ENCODE measurements around the gene DDIT3. TPM values are rescaled to one million over a fixed set of nuclear protein-coding genes. Genes with fewer than 3 reads are reported as not detected.
"Not testable (repeated sequence)": the region's sequence is repeated elsewhere in the genome, so short reads cannot be mapped to it uniquely, and the experiment has no call there.

DDIT3 gene
- total RNA-seq (2014; rRNA removed; shearing (Covaris generic)): 26.9 and 39.0 TPM in 2 replicates

GRCh38 chr12:57520053-57520818 lies at the start of gene DDIT3:
Gene DDIT3 (minus strand): TSS chr12:57520514. CDS start chr12:57517406, 3,108 bp downstream.
- DNase-seq (ENCODE audit: low spot score): peak; percentile 98

GRCh38 chr12:57569858-57570257 lies 49.5 kb upstream of the DDIT3 start:
- no peak for DNase-seq (ENCODE audit: low spot score)

DNA sequence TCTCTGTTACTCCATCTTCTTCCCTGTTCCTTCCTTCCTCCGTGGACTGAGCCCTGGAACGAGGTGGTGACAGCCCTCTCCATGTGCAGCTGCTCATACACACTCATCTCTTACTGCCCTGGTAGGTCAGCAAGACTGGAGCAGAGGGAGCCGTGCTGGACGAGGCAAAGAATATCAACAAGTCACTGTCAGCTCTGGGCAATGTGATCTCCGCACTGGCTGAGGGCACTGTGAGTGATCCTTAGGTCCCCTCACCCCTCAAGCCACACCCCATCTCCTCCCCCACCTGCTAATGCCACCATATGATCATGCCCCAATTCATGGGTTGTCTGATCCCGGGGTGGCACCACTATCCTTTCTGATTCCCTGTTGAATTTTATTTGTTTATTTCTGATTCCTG lies 48.5 kb upstream of the DDIT3 start:
- DNase-seq (ENCODE audit: low spot score): no peak

DNA sequence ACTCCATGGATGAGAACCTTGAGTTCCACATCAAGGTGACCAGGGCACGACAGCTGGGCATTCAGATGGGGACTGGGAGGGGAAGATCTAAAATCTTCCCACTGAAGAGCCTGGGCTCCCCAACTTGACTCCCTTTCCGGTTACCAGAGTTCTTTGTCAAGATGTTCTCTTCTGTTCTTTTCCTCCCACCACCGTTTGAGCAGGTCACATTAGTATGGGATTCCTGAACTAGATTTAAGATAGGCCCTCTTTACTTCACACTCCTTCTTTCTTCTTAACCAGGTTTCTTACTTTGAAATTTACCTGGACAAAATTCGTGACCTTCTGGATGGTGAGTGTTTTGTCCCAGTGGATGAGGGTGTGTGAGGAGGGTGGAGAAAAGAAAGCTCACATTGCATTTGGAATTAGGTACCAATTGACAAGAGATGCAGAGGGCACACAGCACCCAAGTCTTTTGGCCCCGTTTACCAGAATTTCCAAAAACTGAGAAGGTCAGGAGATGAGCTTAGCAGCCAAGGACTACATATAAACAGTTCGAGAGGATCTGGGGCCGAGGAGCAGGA lies 43.9 kb upstream of the DDIT3 start:
- DNase-seq (ENCODE audit: low spot score): no peak

- DNase-seq (ENCODE audit: low spot score): no peak
Observed at GRCh38 chr12:57563358-57563757, 43.0 kb upstream of the DDIT3 start.

DNA sequence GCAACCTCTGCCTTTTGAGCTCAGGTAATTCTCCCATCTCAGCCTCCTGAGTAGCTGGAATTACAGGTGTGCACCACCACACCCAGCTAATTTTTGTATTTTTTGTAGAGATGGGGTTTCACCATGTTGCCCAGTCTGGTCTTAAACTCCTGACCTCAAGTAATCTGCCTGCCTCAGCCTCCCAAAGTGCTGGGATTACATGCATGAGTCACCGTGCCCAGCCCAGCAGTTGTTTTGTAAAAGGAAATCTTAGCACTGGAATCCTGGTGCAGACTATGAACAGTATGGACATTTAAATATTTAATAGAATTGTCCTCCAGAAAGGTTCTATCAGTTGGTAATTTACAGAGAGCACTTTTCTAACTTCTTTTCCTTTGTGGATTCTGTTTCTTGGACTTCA lies 40.8 kb upstream of the DDIT3 start:
- not testable (repeated sequence) for DNase-seq (ENCODE audit: low spot score)

- DNase-seq (ENCODE audit: low spot score): no peak
Observed at GRCh38 chr12:57560516-57560915, 40.2 kb upstream of the DDIT3 start.

DNA sequence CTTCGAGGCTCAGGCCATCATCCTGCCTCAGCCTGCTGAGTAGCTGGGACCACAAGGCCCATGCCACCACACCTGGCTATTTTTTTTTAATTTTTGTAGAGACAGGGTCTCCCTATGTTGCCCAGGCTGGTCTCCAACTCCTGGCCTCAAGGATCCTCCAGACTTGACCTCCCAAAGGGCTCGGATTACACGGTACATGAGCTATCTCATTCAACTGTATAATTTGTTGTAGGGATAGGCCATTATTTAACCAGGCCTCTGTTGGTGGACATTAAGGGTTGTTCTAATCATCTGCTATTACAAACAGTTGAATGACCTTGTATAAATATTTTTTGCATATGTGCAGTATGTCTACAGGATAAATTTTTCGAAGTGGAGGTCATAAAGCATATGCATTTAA lies 38.5 kb upstream of the DDIT3 start:
- no peak for DNase-seq (ENCODE audit: low spot score)

DNA sequence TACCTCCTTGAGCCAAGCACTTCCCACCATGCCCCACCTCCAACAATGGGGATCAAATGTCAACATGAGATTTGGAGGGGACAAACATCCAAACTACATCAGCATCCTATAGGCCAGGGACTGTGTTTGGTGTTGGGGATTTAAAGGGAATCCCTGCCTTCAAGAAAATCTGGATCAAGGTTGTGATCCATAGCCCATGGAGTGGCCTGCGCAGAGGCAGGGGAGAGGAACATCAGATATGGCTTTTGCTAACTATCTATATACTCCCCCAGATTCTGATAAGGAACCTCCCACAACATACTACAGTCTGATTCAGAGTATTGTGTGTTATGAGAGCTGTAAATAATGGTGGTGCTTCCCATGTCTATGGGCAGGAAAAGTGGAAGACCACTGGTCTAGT lies 34.6 kb upstream of the DDIT3 start:
- DNase-seq (ENCODE audit: low spot score): no peak

- no peak for DNase-seq (ENCODE audit: low spot score)
Observed at GRCh38 chr12:57554453-57554852, 34.1 kb upstream of the DDIT3 start.

DNA sequence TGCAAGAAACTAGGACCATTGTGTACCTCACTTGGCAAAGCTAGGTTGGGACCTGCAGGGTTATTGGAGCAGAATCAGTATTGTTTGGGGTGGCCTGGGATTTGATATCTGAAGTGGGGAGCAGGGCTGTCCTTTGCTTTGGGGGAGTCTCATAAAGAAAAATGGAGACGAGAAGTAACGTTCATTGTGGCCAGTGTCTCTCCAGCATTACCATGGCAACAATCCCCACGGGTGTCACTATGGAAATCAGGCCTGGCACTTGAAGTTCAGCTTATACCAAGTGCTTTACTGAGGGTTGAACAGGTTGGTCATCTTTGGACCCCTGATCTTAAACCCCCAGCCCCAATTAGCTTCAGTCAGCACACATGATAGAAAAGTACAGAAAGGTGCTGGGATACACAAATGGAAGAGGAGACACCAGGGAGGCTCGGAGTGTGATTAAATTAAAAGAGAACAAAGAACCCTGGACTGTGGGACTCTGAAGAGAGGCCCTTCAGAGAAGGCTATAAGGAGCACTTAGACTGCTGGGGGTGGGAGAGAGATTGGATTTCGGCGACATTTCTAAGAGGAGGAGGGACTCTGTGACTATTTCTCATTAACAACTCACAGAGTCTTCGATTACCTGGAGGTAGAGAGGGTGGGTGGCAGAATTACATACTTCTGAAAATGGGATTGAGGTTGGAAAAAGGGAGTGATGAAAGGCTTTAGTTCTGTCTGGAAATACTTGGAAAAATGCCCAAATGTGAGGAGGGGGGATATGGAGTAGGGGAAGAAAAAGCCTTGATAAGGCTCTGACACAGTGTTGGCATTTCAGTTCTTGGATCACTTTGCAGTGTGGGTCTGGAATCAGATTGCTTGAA lies 33.3 kb upstream of the DDIT3 start:
- no peak for DNase-seq (ENCODE audit: low spot score)

- no peak for DNase-seq (ENCODE audit: low spot score)
Observed at GRCh38 chr12:57552835-57553313, 32.6 kb upstream of the DDIT3 start.

- no peak for DNase-seq (ENCODE audit: low spot score)
Observed at GRCh38 chr12:57552306-57552651, 32.0 kb upstream of the DDIT3 start.

- DNase-seq (ENCODE audit: low spot score): no peak
Observed at GRCh38 chr12:57551637-57552305, 31.5 kb upstream of the DDIT3 start.

DNA sequence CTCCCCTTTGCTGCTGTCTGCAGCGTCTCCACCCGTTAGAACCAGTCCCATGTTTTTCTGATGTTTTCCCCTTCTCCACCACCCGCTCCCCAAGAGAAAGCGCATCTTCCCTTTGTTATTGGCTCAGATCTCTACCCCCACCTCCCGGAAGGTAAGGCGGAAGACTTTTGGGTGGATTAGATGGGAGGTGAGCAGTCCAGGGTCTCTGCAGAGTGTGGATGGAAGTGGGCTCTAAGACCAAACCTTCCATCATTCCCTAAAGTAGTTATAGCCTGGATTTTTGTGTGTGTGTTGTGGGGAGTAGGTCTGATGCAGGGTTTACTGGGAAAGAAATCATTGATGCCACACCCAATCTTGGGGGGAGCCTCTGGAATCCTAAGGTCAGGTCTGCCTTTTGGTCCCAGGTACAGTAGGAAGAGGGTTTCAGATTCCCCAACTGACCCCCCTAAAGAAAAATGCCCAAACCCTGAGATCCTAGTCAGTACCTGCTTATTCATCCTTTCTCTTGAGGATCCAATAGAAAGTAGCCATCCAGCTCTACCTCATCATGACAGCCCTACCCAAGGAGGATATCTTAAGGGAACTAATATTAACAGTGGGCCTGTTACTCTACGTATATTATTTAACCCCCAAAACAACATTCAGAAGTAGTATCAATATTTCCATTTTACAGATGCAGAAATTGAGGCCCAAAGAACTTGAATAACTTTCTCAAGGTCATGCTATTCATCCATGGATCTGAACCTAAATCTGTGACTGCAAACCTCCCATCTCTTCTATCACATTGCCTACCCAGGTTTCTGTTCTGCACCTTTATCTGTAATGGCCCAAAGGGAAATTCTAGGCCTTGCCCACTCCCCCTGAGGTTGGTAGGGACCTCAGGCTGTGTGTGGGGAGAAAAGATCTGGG lies 30.6 kb upstream of the DDIT3 start:
- no peak for DNase-seq (ENCODE audit: low spot score)

DNA sequence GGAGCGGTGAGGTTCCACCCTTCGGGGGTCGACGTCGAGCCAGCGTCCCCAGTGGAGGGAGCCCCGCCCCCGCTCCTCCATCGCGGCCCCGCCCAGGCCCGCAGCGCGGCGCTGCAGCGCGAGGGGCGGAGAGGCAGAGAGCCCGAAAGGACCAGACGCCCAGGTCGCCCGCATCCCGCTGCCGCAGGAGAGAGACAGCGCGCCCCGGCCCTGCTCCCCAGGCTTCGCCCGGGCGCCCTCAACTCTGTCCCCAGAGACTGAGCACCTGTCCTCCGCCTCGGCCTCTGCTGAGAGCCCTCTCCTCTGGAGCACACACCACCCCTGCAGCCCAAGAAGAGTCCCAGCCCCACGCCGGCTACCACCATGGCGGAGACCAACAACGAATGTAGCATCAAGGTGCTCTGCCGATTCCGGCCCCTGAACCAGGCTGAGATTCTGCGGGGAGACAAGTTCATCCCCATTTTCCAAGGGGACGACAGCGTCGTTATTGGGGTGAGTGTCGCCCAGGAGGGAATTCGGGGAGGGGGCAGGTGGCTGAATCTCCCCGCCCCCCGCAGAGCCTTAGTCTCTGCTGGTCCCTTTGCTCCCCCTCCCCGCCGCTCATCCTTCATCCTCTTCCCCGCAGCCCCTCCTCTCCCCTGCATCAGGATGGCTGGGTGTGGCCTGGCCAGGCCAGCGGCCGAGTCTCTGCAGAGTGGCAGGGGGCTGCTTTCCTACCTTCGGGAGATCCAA lies 29.8 kb upstream of the DDIT3 start, which contains the start of gene KIF5A:
TSS of gene KIF5A (plus strand) at position 136 of the 732 bp plus-strand sequence. CDS start at position 364, 228 bp downstream.
- no peak for DNase-seq (ENCODE audit: low spot score)

GRCh38 chr12:57549203-57549908 lies 29.0 kb upstream of the DDIT3 start:
- no peak for DNase-seq (ENCODE audit: low spot score)

DNA sequence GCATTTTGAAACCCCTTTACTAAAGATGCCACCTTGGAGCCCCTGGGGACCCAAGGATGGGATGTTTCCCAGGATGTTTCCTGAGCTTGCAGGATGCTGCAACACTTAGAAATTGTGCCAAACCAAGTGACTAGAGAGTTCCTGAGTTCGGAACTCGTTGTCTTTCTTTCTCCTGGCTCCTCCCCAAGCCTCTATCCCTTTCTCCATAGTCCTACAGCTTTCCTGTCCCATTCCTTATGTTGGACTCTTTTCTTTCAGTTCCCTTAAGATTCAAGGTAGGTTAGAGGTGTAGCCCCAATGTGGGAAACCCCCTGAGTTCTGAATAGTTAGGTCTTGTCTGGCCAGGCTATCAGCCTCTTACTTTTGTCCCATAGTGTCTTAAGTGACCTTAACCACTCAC lies 28.2 kb upstream of the DDIT3 start:
- DNase-seq (ENCODE audit: low spot score): no peak

- no peak for DNase-seq (ENCODE audit: low spot score)
Observed at GRCh38 chr12:57548013-57548315, 27.6 kb upstream of the DDIT3 start.

Data from HT-29 (cell line).